Measurements from ENCODE around the gene HHATL.

Gene HHATL

GRCh38 chr3:42713747-42714146, 11.1 kb upstream of the HHATL start:
- DNase-seq (ENCODE audit: low spot score) (no peak), FAIRE-seq (no peak)

- DNase-seq (ENCODE audit: low spot score), result no peak
Measured at GRCh38 chr3:42712688-42713372, 10.2 kb upstream of the HHATL start.

GRCh38 chr3:42712344-42712648, 9.7 kb upstream of the HHATL start:
- DNase-seq (ENCODE audit: low spot score) (no peak), FAIRE-seq (no peak)

More at GRCh38 chr3:42712688-42713372, 10.2 kb upstream of the HHATL start:
- no peak for FAIRE-seq

- DNase-seq (ENCODE audit: low spot score), result no peak
Measured at GRCh38 chr3:42711491-42712343, 9.1 kb upstream of the HHATL start.

GRCh38 chr3:42710323-42711021, 7.9 kb upstream of the HHATL start:
- no peak for FAIRE-seq
- no peak for DNase-seq (ENCODE audit: low spot score)

More at GRCh38 chr3:42711491-42712343, 9.1 kb upstream of the HHATL start:
- FAIRE-seq, result no peak

GRCh38 chr3:42709621-42710020, 7.0 kb upstream of the HHATL start:
- DNase-seq (ENCODE audit: low spot score) (no peak), FAIRE-seq (no peak)

GRCh38 chr3:42708611-42709151, 6.1 kb upstream of the HHATL start:
- DNase-seq (ENCODE audit: low spot score), result no peak
- no peak for FAIRE-seq

GRCh38 chr3:42707620-42708355, 5.2 kb upstream of the HHATL start:
- DNase-seq (ENCODE audit: low spot score), result no peak
- FAIRE-seq, result no peak

GRCh38 chr3:42706721-42707619, 4.4 kb upstream of the HHATL start:
- FAIRE-seq (no peak), DNase-seq (ENCODE audit: low spot score) (no peak)

- no peak for DNase-seq (ENCODE audit: low spot score)
- FAIRE-seq, result no peak
Measured at GRCh38 chr3:42705962-42706585, 3.5 kb upstream of the HHATL start.

- no peak for FAIRE-seq
- DNase-seq (ENCODE audit: low spot score), result no peak
Measured at GRCh38 chr3:42705058-42705767, 2.6 kb upstream of the HHATL start.

- DNase-seq (ENCODE audit: low spot score) (peak; percentile 49), FAIRE-seq (no peak)
Measured at GRCh38 chr3:42704136-42704841, 1.7 kb upstream of the HHATL start.

- FAIRE-seq (no peak), DNase-seq (ENCODE audit: low spot score) (no peak)
Measured at GRCh38 chr3:42703695-42704025, 1.1 kb upstream of the HHATL start.

- no peak for DNase-seq (ENCODE audit: low spot score)
- no peak for FAIRE-seq
Measured at GRCh38 chr3:42702982-42703694, 540 bp upstream of the HHATL start.

GRCh38 chr3:42701371-42702065, 1.1 kb downstream of the HHATL start:
- FAIRE-seq (no peak), DNase-seq (ENCODE audit: low spot score) (peak; percentile 32)

- DNase-seq (ENCODE audit: low spot score) (no peak), FAIRE-seq (no peak)
Measured at GRCh38 chr3:42700366-42701288, 2.0 kb downstream of the HHATL start.

All from RCC 7860 (cell line).